Measurements from ENCODE around the gene DDIT4. TPM values are rescaled to one million over a fixed set of nuclear protein-coding genes. Genes with fewer than 3 reads are reported as not detected.

The DDIT4 gene
- total RNA-seq, 1 experiment from 2014 or later, result 462 TPM

GRCh38 chr10:72323108-72323749 lies 49.5 kb downstream of the DDIT4 start:
- H3K27ac ChIP-seq (ENCODE audit: low read depth, low read length), result peak overlapping the region; percentile 89
- ChIA-PET POLR2A (interaction anchor here (0.6 to 9.7 kb wide), 6 partner anchors 13 to 62 kb away, joined by 3 to 221 read pairs (median 116); partner anchors contain the start of gene DDIT4), CTCF (interaction anchor here (1.1 kb wide), 1 partner anchor 9 kb away, joined by 5 read pairs; no protein-coding TSS in a partner anchor), RAD21 (ENCODE audit: low non-redundant PET in 1 of 2, low total read pairs in 2 of 2, uncharacterized antibody in 2 of 2, unreplicated experiment in 2 of 2) (no interaction called here)
- H2AFZ ChIP-seq (ENCODE audit: low read depth, low read length, poor library complexity, severe bottlenecking), result no peak overlapping the region
- no peaks in the 10 kb centered on the region for H3K36me3 ChIP-seq (ENCODE audit: control insufficient read depth in 1 of 2, insufficient read depth in 2 of 2, low read length in 2 of 2)
- H3K79me2 ChIP-seq (ENCODE audit: insufficient read depth, low read length), result no peaks in the 10 kb centered on the region
- ATAC-seq (no peak), DNase-seq (ENCODE audit: low read depth, low spot score) (no peak)
- peak overlapping the region in 1 of 2 experiments; percentile 30; a peak in 1 of 4 replicates for H3K4me3 ChIP-seq (replicated peaks in 1 of 2; ENCODE audit: low read depth in 1 of 2, low read length in 2 of 2)
- no peak for TF ChIP-seq JUND (IDR thresholded peaks at IDR 0.05)
- TF ChIP-seq SIN3A (IDR thresholded peaks at IDR 0.05; ENCODE audit: low read depth), result no peak
- no peak for TF ChIP-seq YY1 (IDR thresholded peaks at IDR 0.05; ENCODE audit: extremely low read depth, insufficient replicate concordance, low read depth, low read length)
- no peak for TF ChIP-seq EZH2 (IDR thresholded peaks at IDR 0.05)
- TF ChIP-seq SRF (IDR thresholded peaks at IDR 0.05; ENCODE audit: low read depth), result no peak
- no peak for TF ChIP-seq POLR2A (IDR thresholded peaks at IDR 0.05; ENCODE audit: borderline replicate concordance, extremely low read depth, insufficient read depth, insufficient read length)
- no peak; the same call in 1 of the 2 replicates for TF ChIP-seq POLR2AphosphoS5 (IDR thresholded peaks at IDR 0.05; ENCODE audit: low read depth, low read length)
- TF ChIP-seq SP1 (IDR thresholded peaks at IDR 0.05; ENCODE audit: low read depth), result no peak
- no peak for TF ChIP-seq FOSL1 (IDR thresholded peaks at IDR 0.05; ENCODE audit: low read depth)
- TF ChIP-seq TCF7L2 (IDR thresholded peaks at IDR 0.05; ENCODE audit: borderline replicate concordance, extremely low read depth, insufficient read depth, insufficient read length), result no peak
- no peak for TF ChIP-seq CBX3 (IDR thresholded peaks at IDR 0.05; ENCODE audit: low read depth)
- no peak for TF ChIP-seq ELF1 (IDR thresholded peaks at IDR 0.05; ENCODE audit: borderline replicate concordance, low read depth)
- no peak for TF ChIP-seq ZNF274 (IDR thresholded peaks at IDR 0.05; ENCODE audit: low read depth, low read length)
- no peaks in the 10 kb centered on the region for H4K20me1 ChIP-seq (ENCODE audit: insufficient read depth)
- intact Hi-C loops (cut with micrococcal nuclease), result loop anchor here (10.0 kb wide), 1 partner anchor 458 kb away; no protein-coding TSS in a partner anchor
- no peaks in the 10 kb centered on the region for H3K9me3 ChIP-seq (ENCODE audit: control insufficient read depth in 1 of 2, insufficient read depth in 1 of 2, low read depth in 1 of 2, low read length in 2 of 2)
- peak overlapping the region; percentile 69 for H3K9ac ChIP-seq (ENCODE audit: low read length)
- H3K4me2 ChIP-seq (ENCODE audit: low read length), result peak overlapping the region; percentile 76
- BruUV-seq (replicated peaks), result no TSS peak
- H3K27me3 ChIP-seq (ENCODE audit: insufficient read depth, low read length), result no peaks in the 10 kb centered on the region
- H3K4me1 ChIP-seq (ENCODE audit: control insufficient read depth in 1 of 2, insufficient read depth in 2 of 2, low read length in 2 of 2), result peaks cover 75 to 93% of the 10 kb centered on the region in 2 experiments
- no peaks in the 10 kb centered on the region for H3K9me2 ChIP-seq (ENCODE audit: insufficient read depth)

All from HCT116 (cell line).